HepG2 (cell line): Measurements from ENCODE around the gene SULT1E1. TPM values are rescaled to one million over a fixed set of nuclear protein-coding genes. Genes with fewer than 3 reads are reported as not detected.

ENCODE experiments used
- ATF6 ChIP-seq: sonication (generic); formaldehyde crosslinking; conservative IDR thresholded peaks from 2 replicates; pipeline ENCODE4 v1.4.0; 2020; ENCODE audit warnings: missing genetic modification reagents
- DMTF1 ChIP-seq: sonication (generic); formaldehyde crosslinking; IDR thresholded peaks from 2 replicates; pipeline ENCODE4 v1.4.0; 2020; ENCODE audit warnings: mild to moderate bottlenecking, missing genetic modification reagents
- E2F2 ChIP-seq: sonication (generic); formaldehyde crosslinking; IDR thresholded peaks from 2 replicates; pipeline ENCODE4 v1.4.0; 2020; ENCODE audit warnings: missing genetic modification reagents, borderline replicate concordance
- TFDP1 ChIP-seq: IDR thresholded peaks from 2 replicates; pipeline ENCODE4 v1.6.1; 2016; ENCODE audit warnings: missing compliant biosample characterization, missing genetic modification reagents, borderline replicate concordance
- ZFAT ChIP-seq: sonication (generic); formaldehyde crosslinking; conservative IDR thresholded peaks from 2 replicates; pipeline ENCODE4 v1.8.1; 2023; ENCODE audit warnings: missing genetic modification reagents, inconsistent platforms
- ZNF205 ChIP-seq: IDR thresholded peaks from 2 replicates; pipeline ENCODE4 v1.6.1; 2018; ENCODE audit warnings: missing biosample characterization, missing genetic modification reagents
- polyA plus RNA-seq, 8 experiments: library from polyadenylated mRNA; depleted of rRNA in 3 of 8; stranded (reverse) in 7 of 8; unstranded in 1 of 8; fragments of >200 nt; fragmentation: Illumina TruSeq in 4 of 8; extraction: Trizol in 4 of 8; gene quantifications; 2 replicates each; pipeline versions ENCODE4 v1.2.1 to v1.2.3, GENCODE V29; 2011 to 2016; ENCODE audit warnings: low read depth in 4 of 8, missing spikeins in 1 of 8, mixed read lengths in 1 of 8; ENCODE audit not compliant: insufficient read depth in 1 of 8
- total RNA-seq, 5 experiments: library from RNA; depleted of rRNA; stranded (reverse); fragments of >200 nt; fragmentation: Illumina TruSeq; extraction: Trizol; gene quantifications; 2 replicates each; pipeline ENCODE4 v1.2.3, GENCODE V29; 2016; ENCODE audit warnings: low read depth in 1 of 5
- TF ChIP-seq, protein P1 (sequence below): IDR thresholded peaks from 2 replicates; pipeline ENCODE4 v1.6.1; 2016; ENCODE audit warnings: low read depth, missing genetic modification reagents, missing compliant biosample characterization
- TF ChIP-seq, protein P2 (sequence below): sonication (generic); formaldehyde crosslinking; IDR thresholded peaks from 2 replicates; pipeline ENCODE4 v1.9.0; 2022; ENCODE audit warnings: missing genetic modification reagents, mild to moderate bottlenecking, borderline replicate concordance

Gene SULT1E1
- total and polyA plus RNA-seq, 2 of the 13 experiments (the other 11 are each of a cell fraction or from before 2014, with no cell fraction given): 1.7 to 3.9 TPM

- TF ChIP-seq ZNF205 (CRISPR knock-in tag) (no peak), DMTF1 (CRISPR knock-in tag) (no peak), ZFAT (CRISPR knock-in tag) (no peak), E2F2 (CRISPR knock-in tag) (no peak), ATF6 (CRISPR knock-in tag) (no peak), TFDP1 (CRISPR knock-in tag) (no peak)
- TF ChIP-seq, protein P1, sequence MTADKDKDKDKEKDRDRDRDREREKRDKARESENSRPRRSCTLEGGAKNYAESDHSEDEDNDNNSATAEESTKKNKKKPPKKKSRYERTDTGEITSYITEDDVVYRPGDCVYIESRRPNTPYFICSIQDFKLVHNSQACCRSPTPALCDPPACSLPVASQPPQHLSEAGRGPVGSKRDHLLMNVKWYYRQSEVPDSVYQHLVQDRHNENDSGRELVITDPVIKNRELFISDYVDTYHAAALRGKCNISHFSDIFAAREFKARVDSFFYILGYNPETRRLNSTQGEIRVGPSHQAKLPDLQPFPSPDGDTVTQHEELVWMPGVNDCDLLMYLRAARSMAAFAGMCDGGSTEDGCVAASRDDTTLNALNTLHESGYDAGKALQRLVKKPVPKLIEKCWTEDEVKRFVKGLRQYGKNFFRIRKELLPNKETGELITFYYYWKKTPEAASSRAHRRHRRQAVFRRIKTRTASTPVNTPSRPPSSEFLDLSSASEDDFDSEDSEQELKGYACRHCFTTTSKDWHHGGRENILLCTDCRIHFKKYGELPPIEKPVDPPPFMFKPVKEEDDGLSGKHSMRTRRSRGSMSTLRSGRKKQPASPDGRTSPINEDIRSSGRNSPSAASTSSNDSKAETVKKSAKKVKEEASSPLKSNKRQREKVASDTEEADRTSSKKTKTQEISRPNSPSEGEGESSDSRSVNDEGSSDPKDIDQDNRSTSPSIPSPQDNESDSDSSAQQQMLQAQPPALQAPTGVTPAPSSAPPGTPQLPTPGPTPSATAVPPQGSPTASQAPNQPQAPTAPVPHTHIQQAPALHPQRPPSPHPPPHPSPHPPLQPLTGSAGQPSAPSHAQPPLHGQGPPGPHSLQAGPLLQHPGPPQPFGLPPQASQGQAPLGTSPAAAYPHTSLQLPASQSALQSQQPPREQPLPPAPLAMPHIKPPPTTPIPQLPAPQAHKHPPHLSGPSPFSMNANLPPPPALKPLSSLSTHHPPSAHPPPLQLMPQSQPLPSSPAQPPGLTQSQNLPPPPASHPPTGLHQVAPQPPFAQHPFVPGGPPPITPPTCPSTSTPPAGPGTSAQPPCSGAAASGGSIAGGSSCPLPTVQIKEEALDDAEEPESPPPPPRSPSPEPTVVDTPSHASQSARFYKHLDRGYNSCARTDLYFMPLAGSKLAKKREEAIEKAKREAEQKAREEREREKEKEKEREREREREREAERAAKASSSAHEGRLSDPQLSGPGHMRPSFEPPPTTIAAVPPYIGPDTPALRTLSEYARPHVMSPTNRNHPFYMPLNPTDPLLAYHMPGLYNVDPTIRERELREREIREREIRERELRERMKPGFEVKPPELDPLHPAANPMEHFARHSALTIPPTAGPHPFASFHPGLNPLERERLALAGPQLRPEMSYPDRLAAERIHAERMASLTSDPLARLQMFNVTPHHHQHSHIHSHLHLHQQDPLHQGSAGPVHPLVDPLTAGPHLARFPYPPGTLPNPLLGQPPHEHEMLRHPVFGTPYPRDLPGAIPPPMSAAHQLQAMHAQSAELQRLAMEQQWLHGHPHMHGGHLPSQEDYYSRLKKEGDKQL (CRISPR knock-in tag): no peak
- TF ChIP-seq, protein P2, sequence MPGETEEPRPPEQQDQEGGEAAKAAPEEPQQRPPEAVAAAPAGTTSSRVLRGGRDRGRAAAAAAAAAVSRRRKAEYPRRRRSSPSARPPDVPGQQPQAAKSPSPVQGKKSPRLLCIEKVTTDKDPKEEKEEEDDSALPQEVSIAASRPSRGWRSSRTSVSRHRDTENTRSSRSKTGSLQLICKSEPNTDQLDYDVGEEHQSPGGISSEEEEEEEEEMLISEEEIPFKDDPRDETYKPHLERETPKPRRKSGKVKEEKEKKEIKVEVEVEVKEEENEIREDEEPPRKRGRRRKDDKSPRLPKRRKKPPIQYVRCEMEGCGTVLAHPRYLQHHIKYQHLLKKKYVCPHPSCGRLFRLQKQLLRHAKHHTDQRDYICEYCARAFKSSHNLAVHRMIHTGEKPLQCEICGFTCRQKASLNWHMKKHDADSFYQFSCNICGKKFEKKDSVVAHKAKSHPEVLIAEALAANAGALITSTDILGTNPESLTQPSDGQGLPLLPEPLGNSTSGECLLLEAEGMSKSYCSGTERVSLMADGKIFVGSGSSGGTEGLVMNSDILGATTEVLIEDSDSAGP (CRISPR knock-in tag): no peak; the same call in 1 of the 2 replicates
Measured at GRCh38 chr4:69830560-69831269, 29.2 kb downstream of the SULT1E1 start (continued).
